NCI-H510A treated with DMSO at 0.1 percent for 48 hours (cell line): Measurements from ENCODE around the gene TEPSIN.

Source experiments
- DNase-seq: peaks from one replicate; lab custom pipeline; 2025; lab: John Stamatoyannopoulos, UW

Gene TEPSIN

GRCh38 chr17:81197409-81197795, 41.5 kb downstream of the TEPSIN start:
- DNase-seq = no peak

GRCh38 chr17:81196505-81197408, 42.1 kb downstream of the TEPSIN start:
- DNase-seq = no peak

- DNase-seq = no peak
These were observed 42.8 kb downstream of the TEPSIN start for GRCh38 chr17:81195941-81196495.

DNA sequence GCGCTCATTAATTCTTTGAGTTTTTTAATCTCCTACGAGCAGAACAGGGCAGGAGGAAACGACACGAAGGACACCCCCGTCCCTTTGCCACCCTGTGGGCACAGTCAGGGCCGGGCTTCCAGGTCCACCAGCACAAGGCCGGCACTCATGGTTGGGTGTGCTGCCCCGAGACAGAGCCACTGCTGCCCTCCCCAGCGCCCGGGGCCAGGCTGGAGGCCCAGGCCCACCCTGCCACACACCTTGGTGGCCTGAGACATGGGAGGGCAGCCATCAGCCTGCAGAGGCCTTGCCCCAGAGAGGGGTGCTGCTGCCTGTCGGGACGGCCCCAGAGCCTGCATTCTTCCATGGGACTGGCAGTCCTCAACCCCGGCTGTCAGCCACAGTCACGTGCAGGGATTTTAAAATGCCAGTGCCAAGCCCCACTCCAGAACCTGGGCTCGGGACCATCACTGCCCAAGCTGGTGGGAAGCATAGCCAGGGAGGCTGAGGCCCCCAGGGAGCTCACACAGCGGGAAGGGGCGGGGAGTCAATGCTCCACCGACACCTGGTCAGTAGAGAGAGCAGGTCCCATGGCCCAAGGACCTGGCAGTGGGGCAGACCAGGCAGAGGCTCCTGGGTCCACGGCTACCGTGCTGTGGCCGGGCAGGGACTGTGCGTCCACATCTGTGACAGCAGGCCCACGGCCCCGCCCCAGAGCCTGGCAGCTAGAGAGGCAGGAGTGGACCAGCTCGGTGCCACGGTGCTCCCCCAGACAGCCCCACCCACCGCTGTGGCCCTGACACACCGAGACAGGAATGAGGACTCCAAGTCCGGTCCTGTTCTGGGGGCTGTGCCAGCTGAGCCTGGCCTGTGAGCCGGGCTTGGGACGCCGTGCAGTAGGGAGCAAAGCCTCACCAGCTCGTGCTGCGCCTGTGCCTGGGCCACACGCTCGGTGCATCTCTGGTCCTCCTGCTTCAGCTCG, 43.6 kb downstream of the TEPSIN start:
- no peak for DNase-seq

GRCh38 chr17:81194225-81194760, 44.6 kb downstream of the TEPSIN start:
- DNase-seq = no peak

- DNase-seq = no peak
These were observed 45.2 kb downstream of the TEPSIN start for GRCh38 chr17:81193470-81194224.

GRCh38 chr17:81193051-81193410, 45.8 kb downstream of the TEPSIN start:
- DNase-seq = no peak

DNA sequence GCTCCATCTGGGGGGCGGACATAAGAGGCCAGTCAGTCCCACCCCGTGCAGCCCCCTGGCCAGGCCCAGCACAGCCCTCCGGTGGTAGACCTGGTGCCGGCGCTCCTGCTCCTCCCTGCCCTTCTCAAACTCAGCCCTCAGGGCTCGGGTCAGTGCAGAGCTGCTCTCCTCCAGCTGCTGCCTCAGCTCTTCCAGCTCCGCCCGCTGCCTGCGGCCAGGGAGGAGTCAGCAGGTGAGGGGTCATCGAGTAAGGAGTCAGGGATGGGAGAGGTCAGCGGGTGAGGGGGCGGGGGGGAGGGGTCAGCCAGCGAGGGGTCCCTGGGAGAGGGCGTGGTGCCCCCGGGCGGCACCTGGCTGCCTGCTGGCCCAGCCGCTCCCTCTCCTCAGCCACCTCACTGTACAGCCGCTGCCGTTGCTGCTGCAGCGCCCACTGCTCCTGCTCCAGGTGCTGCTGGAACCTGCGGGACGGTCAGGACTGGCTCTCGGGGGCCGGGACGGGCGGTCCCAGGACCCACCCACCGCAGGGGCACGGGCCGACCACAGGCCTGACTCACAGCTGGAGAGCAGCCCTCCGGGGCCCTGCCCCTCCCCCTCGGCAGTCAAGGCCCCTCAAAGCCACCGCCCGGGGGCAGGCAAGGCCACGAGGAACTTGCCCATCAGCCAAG, 46.3 kb downstream of the TEPSIN start:
- no peak for DNase-seq

- DNase-seq = no peak
These were observed 47.2 kb downstream of the TEPSIN start for GRCh38 chr17:81191646-81192045.

DNA sequence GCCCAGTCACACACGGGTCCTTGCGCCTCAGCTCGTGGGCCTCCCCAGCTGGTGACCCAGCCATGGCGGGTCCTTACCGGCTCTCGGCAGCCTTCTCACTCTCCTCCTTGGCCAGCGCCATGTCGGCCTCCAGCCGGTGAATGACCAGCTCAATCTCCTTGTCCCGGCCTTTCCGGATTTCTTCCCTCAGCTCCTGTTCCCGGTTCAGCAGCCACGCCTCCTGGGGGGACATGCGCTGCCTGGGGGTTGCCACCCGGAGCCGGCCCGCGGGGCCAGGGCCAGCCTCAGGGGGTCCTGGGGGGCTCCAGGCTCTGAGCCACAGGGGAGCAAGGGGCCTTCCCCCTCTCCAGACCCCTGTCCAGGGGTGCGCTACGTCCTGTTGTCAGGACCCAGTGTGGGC, 47.7 kb downstream of the TEPSIN start:
- DNase-seq = no peak

GRCh38 chr17:81190591-81190990, 48.3 kb downstream of the TEPSIN start:
- no peak for DNase-seq

DNA sequence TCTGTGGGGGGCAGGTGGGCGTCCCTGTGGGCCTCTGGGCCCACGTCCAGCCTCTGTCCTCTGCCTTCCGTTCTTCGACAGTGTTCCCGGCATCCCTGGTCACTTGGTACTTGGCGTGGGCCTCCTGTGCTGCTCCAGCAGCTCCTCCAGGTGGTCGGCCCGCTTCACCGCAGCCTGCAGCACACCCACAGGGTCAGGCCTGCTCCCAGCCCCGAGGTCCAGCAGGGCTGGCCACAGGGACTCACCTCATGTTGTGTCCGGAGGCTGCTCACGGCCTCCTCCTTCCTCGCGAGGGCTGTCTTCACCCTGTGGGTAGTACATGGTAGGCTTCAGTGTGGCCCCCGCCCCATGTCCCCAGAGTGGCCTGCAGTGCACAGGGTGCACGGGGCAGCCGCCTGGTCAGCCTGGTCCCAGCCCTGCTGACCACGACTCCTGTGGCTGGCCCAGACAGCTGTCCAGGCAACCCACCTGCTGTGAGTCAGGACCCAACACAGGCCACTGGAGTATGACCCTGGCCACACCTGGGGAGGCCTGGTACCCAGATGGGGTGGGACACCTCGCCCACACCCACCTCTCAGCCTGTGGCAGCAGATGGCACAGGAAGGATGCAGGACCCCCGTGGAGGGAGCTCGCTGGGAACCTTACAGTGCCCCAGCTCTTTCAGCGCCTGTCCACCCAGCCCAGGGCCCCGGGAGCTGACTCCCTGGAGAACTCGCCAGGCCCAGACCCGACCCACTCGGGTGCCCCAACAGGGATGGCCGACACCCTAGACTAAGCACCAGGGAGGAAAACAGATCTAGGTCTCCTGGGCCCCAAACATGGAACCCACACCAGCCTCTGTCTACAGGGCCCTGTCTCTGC, 49.0 kb downstream of the TEPSIN start:
- DNase-seq = no peak

DNA sequence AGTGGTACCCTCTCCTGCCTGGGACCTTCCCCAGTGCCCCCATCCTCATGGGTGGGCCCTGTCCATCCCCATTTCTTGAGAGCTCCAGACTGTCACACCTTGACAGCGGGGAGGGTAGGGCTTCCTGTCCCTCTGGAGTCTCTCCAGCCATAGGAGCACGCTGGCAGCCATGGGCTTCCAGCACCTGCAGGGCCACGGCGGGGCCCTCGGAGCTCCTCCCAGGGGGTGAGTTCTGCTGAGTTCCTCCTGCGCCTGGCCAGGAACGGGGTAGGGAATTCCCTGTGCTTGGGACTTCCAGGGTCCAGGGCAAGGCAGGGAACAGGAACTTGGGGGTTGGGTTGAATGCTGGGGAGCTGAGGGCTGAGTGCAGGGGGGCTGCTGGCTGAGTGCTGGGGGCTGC, 49.8 kb downstream of the TEPSIN start:
- no peak for DNase-seq

DNA sequence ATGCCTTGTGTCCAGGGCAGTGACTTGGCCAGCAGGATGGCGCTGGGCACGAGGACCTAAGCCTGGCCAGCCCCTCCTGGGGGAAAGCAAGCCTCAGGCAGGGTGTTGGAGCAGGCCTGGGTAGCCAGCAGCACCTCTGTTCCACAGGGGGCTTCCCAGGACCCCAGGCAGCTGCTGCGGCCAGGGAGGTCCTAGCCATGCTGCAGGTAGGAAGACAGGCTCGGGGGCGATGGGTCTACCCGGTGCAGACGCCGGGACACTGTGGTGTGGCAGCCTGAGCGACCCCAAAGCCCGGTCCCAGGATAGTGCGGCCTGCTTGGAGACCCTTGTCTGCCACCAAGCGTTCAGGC, 50.4 kb downstream of the TEPSIN start:
- no peak for DNase-seq

DNA sequence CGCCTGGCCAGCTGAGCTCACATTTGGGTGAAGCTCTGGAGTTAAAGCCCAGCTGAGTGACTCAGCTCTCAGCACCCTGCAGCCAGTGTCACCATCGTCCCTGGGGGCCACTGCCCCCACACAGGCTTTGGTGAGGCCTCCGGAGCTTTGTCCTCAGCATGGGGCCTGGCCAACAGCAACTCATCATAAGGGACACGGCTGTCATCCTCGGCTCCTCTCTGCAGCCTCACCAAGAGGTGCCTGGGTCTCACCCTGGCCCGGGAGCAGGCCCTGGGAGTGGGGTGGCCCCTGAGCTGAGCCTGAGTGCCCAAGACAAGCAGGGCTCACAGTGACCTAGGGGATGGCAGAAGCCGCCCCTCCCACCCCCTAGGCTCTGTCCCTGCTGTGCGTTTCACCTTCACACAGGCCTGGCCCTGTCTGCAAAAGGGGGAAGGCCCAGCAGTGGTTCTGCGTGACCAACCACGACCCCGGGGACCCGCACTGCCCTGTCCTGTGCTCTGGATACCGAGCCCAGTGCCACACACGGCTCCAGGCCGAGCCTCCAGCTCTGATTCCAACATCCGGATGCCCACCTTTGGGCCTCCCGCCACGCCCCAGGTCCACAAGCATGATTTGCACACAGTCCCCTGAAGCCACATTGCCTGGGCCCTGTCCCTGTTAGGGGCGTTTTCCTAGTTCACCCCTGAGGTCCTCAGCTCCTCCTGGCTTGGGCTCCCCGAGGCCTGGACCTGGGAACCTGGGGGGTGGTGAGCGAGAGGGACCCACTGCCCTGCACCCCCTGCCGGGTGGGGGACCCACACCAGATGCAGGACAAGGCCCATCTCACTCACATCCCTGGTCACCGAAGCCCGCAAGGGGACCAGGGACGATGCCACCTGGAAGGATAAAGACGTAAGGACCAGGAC, 51.0 kb downstream of the TEPSIN start:
- DNase-seq = no peak

- DNase-seq = no peak
These were observed 51.7 kb downstream of the TEPSIN start for GRCh38 chr17:81187120-81187519.

GRCh38 chr17:81186203-81186602, 52.7 kb downstream of the TEPSIN start:
- DNase-seq = no peak

DNA sequence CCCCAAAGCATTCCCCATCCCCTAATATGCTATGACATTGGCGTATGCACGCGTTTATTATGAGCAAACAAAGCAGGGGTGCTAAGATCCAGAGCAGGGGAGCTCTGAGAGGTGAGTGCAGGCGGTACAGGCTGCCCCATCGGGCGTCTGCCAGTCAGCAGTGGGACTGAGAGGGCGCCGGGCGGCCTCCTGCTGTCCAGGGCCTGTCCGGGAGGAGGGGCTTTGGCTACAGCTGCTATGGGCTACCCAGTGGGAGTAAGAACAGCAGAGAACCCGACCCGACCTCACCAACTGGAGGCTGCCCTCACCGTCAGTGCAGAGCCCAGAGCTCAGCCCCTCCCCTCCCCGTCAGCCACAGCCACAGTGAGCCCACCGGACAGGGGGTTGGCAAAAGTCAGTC, 54.3 kb downstream of the TEPSIN start:
- DNase-seq = no peak

- DNase-seq = no peak
These were observed 55.0 kb downstream of the TEPSIN start for GRCh38 chr17:81183807-81184206.
